Breast epithelium (tissue), 3 donors: ENCODE measurements around the gene SEC16A.

Experiments used
- CTCF ChIP-seq, 3 donors: fragments of 450-650 bp; IDR thresholded peaks; one replicate each; pipeline ENCODE4 v1.5.1; 2016 to 2017; ENCODE audit warnings: antibody characterized with exemption in 3 of 3, mild to moderate bottlenecking in 3 of 3, moderate library complexity in 3 of 3
- POLR2AphosphoS5 ChIP-seq, 3 donors: sonication (generic); formaldehyde crosslinking; IDR thresholded peaks; one replicate each; pipeline ENCODE4 v1.6.1; 2017; ENCODE audit warnings: antibody characterized with exemption in 3 of 3

DNA sequence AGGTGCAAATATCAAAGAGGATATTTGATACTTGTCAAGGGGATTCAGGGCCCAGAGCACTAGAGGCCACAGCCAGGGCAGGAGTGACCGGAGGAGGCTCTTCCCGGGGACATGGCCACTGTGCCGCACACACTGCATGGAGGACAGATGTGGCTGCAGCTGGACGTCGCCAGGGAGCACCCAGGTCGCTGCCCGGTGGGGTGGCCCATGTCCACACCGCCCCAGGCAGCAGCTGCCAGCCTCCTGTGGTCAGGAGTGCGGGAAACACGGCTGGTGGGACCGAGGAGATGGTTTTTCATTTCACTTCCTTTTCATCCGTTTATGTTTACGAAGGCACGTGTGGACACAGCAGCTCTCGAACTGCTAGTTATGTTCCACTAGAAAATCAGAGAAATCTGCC lies 15.1 kb downstream of the SEC16A start:
- no peak for TF ChIP-seq CTCF (IDR thresholded peaks at IDR 0.05)
- no peak for TF ChIP-seq POLR2AphosphoS5 (IDR thresholded peaks at IDR 0.05)
